ENCODE measurements around the gene ZBBX. TPM values are rescaled to one million over a fixed set of nuclear protein-coding genes. Genes with fewer than 3 reads are reported as not detected.

ZBBX gene
- polyA plus RNA-seq, 4 donors: 3.6 to 5.6 (median 4.7) TPM

Other genes starting within 250 kb of the ZBBX start
- gene SERPINI2, start 93.7 kb upstream of the ZBBX start, polyA plus RNA-seq (ENCODE audit: insufficient read length in 4 of 4): 1 to 10 TPM in 1 of 4 donors, under 1 TPM in 3; 0.57 to 1.6 (median 0.92) TPM